A673 (cell line): ENCODE measurements around the gene SELENON.

Experiments used
- CTCF ChIP-seq: fragments of 300-800, 200-600 bp; sonication (generic); conservative IDR thresholded peaks from 2 replicates; pipeline ENCODE4 v1.5.1; 2017; ENCODE audit warnings: low read depth, mild to moderate bottlenecking, antibody characterized with exemption, low read length, moderate library complexity, mixed read lengths
- EZH2 ChIP-seq: fragments of 200-600 bp; sonication (generic); IDR thresholded peaks from 2 replicates; pipeline ENCODE4 v1.6.1; 2017; ENCODE audit warnings: borderline replicate concordance, low read depth, mild to moderate bottlenecking, mixed read lengths, antibody characterized with exemption, low read length; ENCODE audit not compliant: poor library complexity, severe bottlenecking

- TF ChIP-seq CTCF (no peak), EZH2 (no peak)
These were observed 36.7 kb downstream of the SELENON start for GRCh38 chr1:25836695-25837094.
